HepG2 (cell line): Measurements from ENCODE around the gene RBCK1. TPM values are rescaled to one million over a fixed set of nuclear protein-coding genes. Genes with fewer than 3 reads are reported as not detected.

Experiments
- AHDC1 ChIP-seq: sonication (generic); formaldehyde crosslinking; IDR thresholded peaks from 2 replicates; pipeline ENCODE4 v1.5.1; 2020; ENCODE audit warnings: mild to moderate bottlenecking, missing genetic modification reagents, borderline replicate concordance
- ATF4 ChIP-seq, 2 experiments: fragments of 450-650 bp in 1 of 2; sonication (generic) in 1 of 2; formaldehyde crosslinking; IDR thresholded peaks; 2 replicates each; pipeline versions ENCODE4 v1.5.0 to v1.8.0; 2020 to 2022; ENCODE audit warnings: mild to moderate bottlenecking in 1 of 2, missing genetic modification reagents in 1 of 2
- ISX ChIP-seq: sonication (generic); formaldehyde crosslinking; conservative IDR thresholded peaks from 2 replicates; pipeline ENCODE4 v1.5.0; 2020; ENCODE audit warnings: missing genetic modification reagents
- JUN ChIP-seq: sonication (generic); formaldehyde crosslinking; IDR thresholded peaks from 2 replicates; pipeline ENCODE4 v1.4.0; 2020; ENCODE audit warnings: mild to moderate bottlenecking, missing genetic modification reagents
- KDM5B ChIP-seq: sonication (generic); formaldehyde crosslinking; IDR thresholded peaks from 2 replicates; pipeline ENCODE4 v1.4.0; 2020; ENCODE audit warnings: missing genetic modification reagents, mild to moderate bottlenecking, borderline replicate concordance
- MTA1 ChIP-seq: sonication (generic); formaldehyde crosslinking; IDR thresholded peaks from 2 replicates; pipeline ENCODE4 v1.4.0; 2020; ENCODE audit warnings: missing genetic modification reagents, mild to moderate bottlenecking, borderline replicate concordance
- NFKB2 ChIP-seq: sonication (generic); formaldehyde crosslinking; IDR thresholded peaks from 2 replicates; pipeline ENCODE4 v1.4.0; 2020; ENCODE audit warnings: missing genetic modification reagents, borderline replicate concordance
- PRDM10 ChIP-seq: sonication (generic); formaldehyde crosslinking; IDR thresholded peaks from 2 replicates; pipeline ENCODE4 v1.4.0; 2020; ENCODE audit warnings: low read depth, missing genetic modification reagents
- ZNF205 ChIP-seq: IDR thresholded peaks from 2 replicates; pipeline ENCODE4 v1.6.1; 2018; ENCODE audit warnings: missing biosample characterization, missing genetic modification reagents
- polyA plus RNA-seq, 8 experiments: library from polyadenylated mRNA; depleted of rRNA in 3 of 8; stranded (reverse) in 7 of 8; unstranded in 1 of 8; fragments of >200 nt; fragmentation: Illumina TruSeq in 4 of 8; extraction: Trizol in 4 of 8; gene quantifications; 2 replicates each; pipeline versions ENCODE4 v1.2.1 to v1.2.3, GENCODE V29; 2011 to 2016; ENCODE audit warnings: low read depth in 4 of 8, missing spikeins in 1 of 8, mixed read lengths in 1 of 8; ENCODE audit not compliant: insufficient read depth in 1 of 8
- total RNA-seq, 5 experiments: library from RNA; depleted of rRNA; stranded (reverse); fragments of >200 nt; fragmentation: Illumina TruSeq; extraction: Trizol; gene quantifications; 2 replicates each; pipeline ENCODE4 v1.2.3, GENCODE V29; 2016; ENCODE audit warnings: low read depth in 1 of 5

RBCK1 gene
- total and polyA plus RNA-seq, 2 of the 13 experiments (the other 11 are each of a cell fraction or from before 2014, with no cell fraction given), result 149 to 215 TPM

- TF ChIP-seq PRDM10 (CRISPR knock-in tag), result peak; percentile 10; the same call in 1 of the 2 replicates
- TF ChIP-seq JUN (CRISPR knock-in tag), result no peak
- TF ChIP-seq ISX (CRISPR knock-in tag), result no peak
- TF ChIP-seq ATF4 (CRISPR knock-in tag; IDR thresholded peaks at IDR 0.05), result peak in 1 of 2 experiments; percentile 21; a peak in 1 of 4 replicates
- no peak for TF ChIP-seq NFKB2
- TF ChIP-seq KDM5B (CRISPR knock-in tag), result no peak; the same call in 1 of the 2 replicates
- no peak for TF ChIP-seq MTA1
- no peak for TF ChIP-seq AHDC1 (CRISPR knock-in tag)
- TF ChIP-seq ZNF205 (CRISPR knock-in tag), result no peak
These were observed 7.4 kb upstream of the RBCK1 start (continued) for GRCh38 chr20:400454-401275.
